ENCODE measurements around the gene ATP2B1.

ATP2B1 gene

DNA sequence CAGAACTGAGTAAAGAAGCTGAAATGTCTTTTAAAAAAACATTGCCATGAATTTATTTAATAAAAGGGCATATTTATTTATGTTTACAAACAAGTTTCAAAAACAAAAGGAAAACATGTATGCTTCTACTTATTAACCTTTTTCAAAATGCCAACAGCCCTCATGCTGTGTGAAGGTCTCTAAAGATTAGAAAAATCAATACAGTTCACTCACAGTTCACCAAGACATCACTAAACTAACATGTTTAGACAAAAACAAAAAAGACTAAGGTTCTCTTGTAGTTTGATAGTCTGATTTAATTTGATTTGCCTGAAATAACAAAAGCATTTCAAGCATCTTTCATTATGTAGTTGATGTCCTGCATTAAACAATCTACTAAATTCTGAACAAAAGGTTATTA lies 118.9 kb downstream of the ATP2B1 start:
- DNase-seq (ENCODE audit: low spot score): no peak

DNA sequence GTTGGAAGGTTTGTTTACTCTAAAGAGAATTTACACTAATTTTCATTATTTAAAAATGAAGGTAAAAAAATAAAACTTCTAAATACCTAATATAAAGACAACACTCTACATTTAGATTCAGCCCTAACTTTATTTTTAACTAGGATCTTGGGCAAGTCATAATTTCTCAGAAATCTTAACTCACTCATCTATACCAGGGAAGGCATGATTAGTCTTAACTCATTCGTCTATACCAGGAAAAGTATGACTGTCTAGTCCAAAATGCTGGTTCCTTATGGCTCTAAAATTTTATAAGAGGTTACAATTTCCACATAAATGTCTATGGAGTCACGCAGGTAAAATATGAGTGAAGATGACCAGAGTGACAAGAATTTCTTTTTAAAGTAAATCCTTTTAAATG lies 130.1 kb downstream of the ATP2B1 start:
- DNase-seq (ENCODE audit: low spot score): no peak

DNA sequence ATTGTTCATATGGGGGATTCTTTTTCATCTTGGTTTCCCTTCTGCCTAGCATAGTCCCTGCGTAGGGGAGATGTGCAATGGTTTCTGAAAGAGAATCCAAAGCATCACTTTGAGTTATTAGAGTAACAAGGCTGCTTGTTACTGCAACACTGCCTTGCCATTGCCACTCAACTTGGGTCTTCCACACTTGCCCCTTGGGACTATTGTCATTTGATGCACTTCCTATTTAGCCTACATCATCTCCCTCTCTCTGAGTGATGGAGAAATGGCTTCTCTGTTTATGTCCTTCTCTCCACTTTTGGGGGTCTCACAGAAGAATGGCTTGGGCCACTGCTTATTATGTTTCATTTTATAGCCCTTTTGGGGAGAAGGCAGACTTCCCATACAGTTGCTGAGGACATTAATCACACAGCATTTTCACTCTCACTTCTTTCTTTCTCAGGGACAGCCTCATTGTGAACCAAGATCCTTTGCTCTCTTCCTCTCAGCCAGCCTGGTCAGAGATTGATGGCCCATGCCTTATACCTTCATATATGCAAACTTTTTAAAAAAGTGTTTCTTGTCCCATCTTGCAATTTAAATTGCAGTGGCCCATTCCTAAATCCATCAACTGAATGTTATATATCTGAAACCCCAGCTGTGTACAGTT lies 131.9 kb downstream of the ATP2B1 start:
- DNase-seq (ENCODE audit: low spot score): no peak

DNA sequence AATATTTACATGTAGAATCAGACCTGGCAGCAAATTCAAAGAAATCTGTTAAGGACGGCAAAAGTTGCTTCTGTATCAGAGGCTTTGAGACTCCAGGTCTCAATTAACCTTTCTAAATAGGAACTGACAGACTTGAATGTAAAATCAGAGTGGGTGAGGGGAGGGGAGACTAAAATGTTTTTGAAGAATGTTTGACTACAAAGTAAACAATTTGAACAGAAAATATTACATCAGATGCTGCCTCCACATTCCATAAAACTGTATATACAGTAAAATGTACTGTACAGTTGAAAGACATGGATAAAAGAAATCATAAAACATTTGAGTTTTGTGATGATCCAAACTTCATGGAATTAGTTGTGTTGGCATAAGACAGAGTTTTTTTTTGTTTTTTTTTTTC lies 133.3 kb downstream of the ATP2B1 start:
- no peak for DNase-seq (ENCODE audit: low spot score)

DNA sequence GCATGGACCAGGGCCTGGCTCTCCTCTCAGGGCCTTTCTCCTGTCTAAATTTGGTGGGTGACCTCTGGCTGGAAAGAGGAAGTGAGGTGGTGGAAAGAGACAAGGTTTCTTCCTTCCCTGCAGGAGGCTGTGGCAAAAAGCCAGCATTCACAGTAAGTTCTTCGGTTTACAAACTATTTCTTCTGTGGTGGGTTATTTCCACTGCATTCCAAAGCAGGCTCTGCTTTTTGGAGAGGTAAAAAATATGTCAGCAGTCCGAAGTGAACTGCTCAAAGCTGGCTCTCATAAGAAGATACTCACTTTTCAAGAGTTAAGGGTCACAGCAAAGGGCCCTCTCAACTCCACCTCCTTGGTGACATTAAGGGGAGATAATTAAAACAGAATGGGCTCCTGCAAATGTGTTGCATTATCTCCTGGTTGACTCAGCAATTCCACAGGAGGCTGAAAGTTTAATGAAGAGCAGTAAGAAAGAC lies 133.9 kb downstream of the ATP2B1 start:
- peak; percentile 51 for DNase-seq (ENCODE audit: low spot score)

DNA sequence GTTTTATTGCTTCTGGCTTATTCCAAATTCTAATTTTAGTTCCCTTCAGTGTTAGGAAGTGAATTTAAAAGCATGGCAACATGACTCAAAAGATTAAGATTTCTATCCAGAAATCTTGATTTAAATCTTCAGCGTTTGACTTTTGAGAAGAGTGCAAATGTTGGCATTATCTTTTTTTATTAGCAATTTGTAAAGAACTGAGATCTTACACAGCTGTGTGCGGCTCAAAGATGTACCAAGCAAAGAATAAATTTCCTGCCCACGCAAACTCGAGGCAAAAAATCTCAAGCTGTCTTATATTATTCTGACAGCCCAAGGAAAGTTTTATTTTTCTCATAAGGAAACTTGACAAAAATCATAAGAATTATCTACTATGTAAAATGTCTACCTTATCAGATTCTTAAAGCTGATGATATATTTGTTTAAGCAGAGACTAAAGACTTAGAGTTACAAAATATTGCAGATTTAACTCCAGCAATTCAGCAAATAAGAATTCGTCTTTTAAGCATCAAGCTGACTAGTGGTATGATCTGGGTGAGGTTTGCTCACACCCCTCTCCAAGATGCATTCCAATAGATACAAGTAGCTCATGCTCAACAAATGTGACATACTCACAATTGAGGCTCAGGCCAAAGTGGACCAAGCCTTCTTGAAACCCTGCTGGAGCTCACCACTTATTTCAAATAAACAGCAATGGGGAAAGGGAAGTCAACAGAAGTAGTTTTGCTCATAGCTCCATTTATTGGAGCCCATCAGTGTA lies 135.4 kb downstream of the ATP2B1 start:
- DNase-seq (ENCODE audit: low spot score): no peak

DNA sequence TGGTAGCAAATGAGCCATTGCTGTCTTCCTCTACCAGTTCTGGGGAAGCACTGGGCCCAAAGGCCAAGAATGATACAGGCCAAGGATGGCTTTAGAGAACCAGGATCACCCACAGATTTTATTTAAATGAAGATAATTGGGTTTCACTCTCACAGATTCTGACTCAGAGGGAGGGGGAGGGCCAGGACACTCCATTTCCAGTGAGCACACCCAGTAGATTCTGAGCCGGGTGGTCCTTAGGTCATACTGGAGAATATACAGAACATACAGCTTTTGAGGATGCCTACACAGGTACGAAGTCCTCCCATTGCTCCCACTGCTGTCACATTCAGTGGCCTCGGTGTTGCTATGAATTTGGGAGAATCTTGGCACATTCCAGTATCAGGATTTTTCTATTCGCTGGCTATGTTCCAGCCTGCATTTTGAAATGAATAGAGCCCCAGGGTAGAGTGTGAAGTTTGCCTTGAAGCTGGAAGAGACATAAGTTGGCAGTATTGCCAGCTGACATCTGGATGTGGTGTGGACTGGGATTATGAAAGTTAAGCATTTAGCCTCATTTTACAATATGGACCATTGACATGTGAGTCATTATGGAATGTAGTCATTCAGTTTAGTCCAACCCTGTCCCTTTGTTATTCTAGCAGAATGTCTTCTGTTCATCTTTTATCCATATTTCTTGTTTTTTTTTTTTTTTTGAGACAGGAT lies 137.0 kb downstream of the ATP2B1 start:
- DNase-seq (ENCODE audit: low spot score): no peak

DNA sequence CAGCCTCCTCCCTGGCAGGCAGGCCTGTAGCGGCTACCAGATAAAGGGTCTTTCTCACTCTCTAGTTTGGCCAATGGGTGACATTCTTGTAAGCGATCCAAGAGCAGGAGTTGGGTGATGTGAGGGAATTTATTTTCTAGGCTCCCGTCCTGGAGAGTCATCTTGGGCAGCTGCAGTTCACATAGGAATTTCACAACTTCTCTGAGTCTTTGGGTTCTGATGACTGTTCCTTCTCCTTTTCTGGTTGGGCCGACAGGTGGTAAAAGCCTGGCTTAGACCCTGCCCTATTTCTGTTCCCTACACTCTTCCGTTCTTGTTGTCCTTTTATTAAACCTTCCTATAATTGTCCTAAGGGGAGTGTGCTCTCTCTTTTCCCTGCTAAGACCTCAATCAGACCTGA lies 140.2 kb downstream of the ATP2B1 start:
- no peak for DNase-seq (ENCODE audit: low spot score)

DNA sequence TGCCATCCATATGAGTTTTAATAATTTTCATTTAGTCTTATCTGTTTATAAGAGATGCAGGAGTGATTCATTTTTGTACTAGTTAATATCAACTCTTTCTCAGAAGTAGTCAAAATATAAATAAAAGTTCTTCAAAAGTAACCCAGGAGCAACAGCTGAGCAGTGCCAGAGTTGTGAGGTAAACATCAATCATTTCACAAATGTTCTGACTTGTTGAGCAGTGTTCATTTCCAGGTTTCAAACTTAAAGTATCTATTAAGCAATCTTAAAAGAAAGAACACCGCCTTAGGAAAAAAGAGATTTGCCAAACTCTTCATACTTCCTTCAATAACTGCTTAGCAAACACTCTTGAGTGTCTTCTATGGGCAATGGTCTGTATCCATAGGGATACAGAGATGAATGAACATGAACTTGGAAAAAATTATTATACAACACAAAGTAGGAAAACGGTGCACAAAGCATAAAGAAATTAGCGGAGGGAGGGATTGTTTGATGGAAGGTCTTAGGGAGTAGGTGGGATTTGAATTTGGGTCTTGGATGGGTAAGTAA lies 140.9 kb downstream of the ATP2B1 start:
- no peak for DNase-seq (ENCODE audit: low spot score)

DNA sequence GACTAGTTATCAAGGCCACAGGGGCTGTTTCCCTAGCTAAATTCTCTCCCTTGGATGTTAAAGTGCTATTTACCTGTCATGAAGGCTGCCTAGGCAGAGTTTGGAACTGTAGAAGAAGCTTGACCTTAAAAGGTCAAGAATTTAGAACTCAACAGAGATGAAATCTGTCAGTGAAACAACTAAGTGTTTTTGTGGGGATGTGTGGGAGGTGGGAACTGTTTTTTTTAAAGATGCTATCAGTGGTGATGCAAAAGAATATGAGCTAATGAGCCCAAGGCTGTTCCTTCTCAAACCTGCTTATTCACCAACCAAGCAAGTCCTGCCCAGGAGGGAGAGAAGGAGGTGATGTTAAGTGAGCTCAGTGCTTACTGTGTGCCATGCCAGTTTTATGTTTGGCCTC lies 142.0 kb downstream of the ATP2B1 start:
- DNase-seq (ENCODE audit: low spot score): no peak

DNA sequence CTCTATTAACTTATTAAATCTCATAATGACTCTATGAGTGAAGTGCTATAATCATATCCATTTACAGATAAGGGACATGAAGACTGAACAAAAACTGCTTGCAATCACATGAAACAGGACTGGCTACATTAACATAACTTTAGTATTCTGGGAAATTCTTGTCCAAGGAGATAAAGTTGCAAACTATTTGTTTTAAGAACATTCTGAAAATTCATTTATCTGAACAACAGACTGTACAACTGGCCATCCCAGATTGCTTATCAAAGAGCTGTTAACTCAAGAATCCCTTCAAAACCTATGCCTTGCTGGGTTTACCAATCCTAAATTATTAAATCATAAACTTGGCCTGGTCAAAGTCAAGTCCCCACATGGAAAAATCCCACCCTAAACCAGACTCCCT lies 143.6 kb downstream of the ATP2B1 start:
- no peak for DNase-seq (ENCODE audit: low spot score)

DNA sequence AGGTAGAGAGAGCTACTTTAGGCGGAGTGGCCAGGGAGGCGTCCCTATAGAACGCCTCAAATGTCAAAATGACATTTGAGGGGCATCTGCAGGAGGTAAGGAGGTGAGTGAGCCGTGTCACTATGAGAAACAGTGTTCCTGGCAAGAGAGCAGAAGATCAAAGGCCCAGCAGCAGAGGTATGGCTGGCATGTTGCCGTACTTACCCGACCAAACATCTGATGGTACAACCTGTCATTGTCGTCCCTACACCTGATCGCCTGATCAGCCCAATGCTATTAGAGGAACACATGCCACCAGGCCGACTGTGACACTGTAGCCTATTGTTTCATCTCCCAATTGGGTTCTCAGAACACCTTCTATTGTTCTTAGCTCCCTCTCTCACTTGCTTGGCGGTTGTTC lies 148.9 kb downstream of the ATP2B1 start:
- no peak for DNase-seq (ENCODE audit: low spot score)

DNA sequence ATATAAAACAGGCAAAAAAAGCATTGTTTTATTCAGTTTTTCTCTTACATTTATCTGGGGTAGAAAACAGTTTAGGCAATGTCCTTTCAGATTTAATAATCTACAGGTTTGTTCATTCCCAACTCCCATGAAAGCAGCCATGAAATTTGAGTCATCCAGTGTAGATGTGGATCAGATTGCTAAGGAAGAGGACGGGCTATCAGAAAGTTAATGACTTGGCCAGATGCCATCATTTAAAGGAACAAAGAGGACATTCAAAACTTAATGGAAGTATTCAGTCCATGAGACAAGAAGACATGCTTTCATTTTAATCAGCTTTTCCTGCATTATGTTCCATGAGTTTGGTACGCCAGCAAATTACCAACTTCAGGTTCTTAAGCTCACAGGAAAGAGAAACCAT lies 151.7 kb downstream of the ATP2B1 start:
- peak; percentile 71 for DNase-seq (ENCODE audit: low spot score)

DNA sequence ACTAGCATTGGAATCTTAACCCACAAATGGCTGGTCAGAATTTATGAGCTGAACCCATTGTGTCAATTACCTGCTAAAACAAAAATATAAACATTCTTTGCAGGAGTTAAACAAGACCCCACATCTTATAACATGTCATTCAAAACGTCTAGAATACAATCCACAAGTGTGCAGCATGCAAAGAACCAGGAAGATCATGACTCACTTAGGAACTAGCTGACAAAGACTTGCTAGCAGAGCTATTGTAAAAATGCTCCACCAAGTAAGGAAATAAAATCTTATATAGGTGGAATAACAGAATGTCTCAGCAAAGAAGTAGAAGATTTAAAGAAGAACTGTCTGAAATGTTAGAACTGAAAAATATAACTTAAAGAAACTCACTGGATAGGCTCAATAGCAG lies 156.3 kb downstream of the ATP2B1 start:
- DNase-seq (ENCODE audit: low spot score): peak; percentile 35

DNA sequence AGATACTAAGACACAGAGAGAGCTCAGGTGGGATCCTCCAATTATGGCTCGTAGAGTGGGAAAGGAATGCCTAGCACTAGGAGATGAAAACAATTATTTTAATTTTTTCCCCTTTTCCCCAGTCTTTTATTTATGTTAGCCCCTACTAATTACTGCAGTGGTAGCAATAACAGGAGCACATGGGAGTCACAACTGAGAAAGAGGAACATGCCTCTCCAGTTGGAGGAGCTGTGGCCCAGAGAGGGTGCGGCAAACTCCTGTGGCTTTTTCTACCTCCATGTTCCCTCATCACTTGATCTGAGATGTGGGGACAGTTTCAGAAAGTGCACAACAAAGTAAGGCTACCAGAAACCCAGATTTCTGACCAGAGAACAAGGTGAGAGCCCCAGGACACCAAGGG lies 156.9 kb downstream of the ATP2B1 start:
- no peak for DNase-seq (ENCODE audit: low spot score)

DNA sequence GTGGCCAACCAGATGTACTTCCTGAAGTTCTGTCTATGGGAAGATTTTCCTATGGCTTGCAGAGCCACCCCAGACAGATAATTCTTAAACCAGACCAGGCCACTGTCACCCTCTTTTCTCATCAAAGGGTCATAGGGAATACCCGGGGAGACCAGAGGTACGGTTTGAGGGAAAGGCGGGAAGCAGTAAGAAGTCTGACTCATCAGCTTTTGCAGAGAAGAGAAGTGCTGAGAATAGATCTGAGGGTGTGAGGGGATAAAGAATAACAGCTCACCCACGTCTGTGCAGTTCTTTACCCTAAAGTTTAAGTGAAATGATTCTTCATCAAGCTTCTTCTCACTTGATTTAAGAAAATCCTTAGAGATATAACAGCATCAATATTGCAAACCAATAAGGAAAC lies 161.5 kb downstream of the ATP2B1 start:
- DNase-seq (ENCODE audit: low spot score): no peak

DNA sequence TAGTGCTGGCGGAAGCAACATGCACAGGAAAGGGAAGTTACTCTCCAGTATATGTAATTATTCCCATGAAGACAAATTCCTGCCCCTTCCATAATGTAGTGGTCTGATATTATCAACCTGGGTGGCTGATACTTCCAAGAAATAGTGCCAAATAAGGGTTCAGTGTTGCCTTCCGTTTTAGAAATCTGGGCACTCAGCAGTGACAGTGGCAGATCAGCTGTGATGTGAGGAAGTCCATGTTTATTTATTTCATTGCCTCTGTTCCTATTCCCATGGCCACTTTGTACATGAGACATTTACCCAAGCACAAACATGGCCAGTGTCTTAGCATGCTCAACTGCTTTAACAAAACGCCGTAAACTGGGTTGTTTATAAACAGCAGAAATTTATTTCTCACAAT lies 162.5 kb downstream of the ATP2B1 start:
- DNase-seq (ENCODE audit: low spot score): no peak

DNA sequence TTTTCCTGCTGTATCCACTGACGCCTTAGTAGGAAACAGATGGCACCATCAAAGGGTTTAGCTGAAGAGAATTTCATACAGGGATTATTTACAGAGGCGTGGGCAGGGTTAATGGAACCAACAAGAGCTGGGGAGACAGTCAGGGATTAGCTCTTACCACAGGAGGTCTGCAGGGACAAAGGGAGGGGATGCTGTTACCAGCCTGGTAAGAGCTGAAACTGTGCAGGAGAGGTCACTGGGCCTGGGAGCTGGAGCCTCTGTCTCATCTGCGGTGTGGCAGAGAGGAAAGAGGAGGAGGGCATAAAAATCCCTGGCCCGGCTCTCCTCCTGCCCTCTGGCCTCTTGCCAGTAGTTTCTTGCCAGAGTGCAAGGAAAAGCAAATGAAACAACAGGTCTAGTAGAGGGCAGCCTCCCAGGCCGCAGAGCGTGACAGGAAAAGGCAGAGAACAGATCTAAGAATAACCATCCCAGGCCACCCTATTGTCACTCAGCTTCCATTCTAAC lies 163.9 kb downstream of the ATP2B1 start:
- DNase-seq (ENCODE audit: low spot score): peak; percentile 88

DNA sequence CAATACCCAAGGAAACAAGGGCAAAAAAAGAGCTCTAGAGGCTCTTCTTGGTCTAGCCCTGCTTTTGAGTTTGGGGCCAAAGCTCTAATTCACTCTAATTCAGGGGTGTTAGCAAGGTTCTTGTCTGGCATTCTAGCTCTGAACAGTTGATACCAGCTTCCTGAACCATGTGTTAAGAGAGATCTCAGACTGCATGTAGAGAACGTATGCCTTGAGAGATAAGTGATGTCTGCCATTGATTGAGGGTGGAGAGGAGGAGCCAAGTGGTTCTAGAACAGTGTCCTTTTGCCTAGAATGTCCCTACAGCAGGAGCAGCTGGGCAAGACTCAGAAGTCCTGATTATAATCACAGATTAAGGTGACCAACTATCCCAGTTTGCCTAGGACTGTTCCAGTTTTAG lies 164.6 kb downstream of the ATP2B1 start:
- no peak for DNase-seq (ENCODE audit: low spot score)

DNA sequence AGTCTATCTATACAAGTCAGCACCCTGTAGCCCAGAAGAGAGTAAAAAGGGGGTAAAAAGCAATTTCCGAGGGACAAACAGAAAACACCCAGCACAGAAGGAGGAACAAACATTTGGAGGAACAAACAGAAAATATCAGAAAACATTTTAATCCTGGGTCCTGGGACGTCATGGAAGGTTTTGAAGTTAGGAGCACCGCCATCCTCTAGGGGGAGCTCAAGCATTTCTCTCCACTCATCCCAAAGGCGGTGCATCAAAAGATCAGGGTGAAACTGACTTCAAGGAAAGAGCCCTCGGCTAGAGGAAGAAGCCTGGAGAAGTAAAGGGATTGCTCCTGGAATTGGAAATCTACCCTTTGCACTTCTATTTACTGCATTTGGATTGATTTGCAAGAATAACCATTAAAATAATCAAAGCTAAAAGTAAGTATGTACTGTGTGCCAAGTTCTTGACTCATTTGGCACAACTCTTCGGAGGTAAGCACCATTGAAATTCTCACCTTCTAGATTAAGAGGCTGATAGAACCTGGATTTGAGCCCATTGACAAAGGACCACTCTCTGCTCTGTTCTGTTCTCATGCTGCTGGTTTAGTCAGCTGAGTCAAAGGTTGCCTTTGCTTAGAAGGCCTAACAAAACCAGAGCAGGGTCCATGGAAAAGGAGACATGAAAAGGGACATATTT lies 165.6 kb downstream of the ATP2B1 start:
- DNase-seq (ENCODE audit: low spot score): peak; percentile 79

DNA sequence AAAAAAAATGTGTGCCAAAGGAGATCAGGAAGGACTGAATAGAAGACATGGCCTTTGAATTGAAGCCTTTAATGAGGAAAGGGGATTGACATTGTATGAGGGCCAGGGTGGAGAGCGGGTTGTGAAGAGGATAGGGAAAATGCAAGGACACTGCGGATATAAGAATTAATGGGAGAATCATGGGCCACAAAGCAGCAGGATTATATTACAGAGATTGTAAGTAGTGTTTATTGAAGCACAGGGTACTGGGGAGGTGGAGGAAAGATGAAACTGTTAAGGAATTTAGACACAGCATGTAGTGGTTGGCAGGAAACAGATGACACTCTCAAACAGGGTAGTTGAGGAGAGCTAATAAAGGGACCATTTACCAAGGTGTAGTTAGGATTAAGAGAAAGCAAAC lies 166.4 kb downstream of the ATP2B1 start:
- DNase-seq (ENCODE audit: low spot score): no peak

DNA sequence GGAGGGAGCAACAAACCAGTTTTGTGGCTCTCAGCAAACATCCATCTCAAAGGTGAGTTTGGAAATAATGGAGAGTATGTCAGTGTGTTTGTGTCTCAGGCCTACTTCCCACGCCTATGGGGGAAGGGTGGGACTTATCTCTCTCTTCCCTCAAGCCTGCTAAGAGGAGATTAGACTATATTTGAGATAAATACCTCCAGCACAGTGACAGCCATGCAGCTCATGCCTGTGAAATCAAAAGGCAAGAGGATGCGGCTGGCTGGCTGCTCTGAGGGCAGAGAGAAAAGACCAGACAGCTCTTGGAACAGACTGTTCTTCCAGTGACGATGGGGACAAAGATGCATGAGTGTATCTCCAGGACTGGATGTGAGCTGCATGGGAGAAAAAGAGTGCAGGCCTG lies 168.1 kb downstream of the ATP2B1 start:
- no peak for DNase-seq (ENCODE audit: low spot score)

Measured in kidney tubule cell (primary cell).